ENCODE measurements around the gene IMP4.

GRCh38 chr2:130318906-130319305, 23.8 kb upstream of the IMP4 start:
- no peak for TF ChIP-seq ZNF610 (tag by site-specific recombination; IDR thresholded peaks at IDR 0.05; ENCODE audit: borderline replicate concordance)
- TF ChIP-seq ZNF239 (tag by site-specific recombination; IDR thresholded peaks at IDR 0.05) = no peak
- TF ChIP-seq ZNF398 (tag by site-specific recombination; IDR thresholded peaks at IDR 0.05) = no peak
- TF ChIP-seq REPIN1 (tag by site-specific recombination; IDR thresholded peaks at IDR 0.05; ENCODE audit: low read depth) = no peak
